ENCODE measurements around the gene CTNNA2.

- TF ChIP-seq POLR2A (IDR thresholded peaks at IDR 0.05): no peak
- TF ChIP-seq, protein P1, sequence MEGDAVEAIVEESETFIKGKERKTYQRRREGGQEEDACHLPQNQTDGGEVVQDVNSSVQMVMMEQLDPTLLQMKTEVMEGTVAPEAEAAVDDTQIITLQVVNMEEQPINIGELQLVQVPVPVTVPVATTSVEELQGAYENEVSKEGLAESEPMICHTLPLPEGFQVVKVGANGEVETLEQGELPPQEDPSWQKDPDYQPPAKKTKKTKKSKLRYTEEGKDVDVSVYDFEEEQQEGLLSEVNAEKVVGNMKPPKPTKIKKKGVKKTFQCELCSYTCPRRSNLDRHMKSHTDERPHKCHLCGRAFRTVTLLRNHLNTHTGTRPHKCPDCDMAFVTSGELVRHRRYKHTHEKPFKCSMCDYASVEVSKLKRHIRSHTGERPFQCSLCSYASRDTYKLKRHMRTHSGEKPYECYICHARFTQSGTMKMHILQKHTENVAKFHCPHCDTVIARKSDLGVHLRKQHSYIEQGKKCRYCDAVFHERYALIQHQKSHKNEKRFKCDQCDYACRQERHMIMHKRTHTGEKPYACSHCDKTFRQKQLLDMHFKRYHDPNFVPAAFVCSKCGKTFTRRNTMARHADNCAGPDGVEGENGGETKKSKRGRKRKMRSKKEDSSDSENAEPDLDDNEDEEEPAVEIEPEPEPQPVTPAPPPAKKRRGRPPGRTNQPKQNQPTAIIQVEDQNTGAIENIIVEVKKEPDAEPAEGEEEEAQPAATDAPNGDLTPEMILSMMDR (IDR thresholded peaks at IDR 0.05): no peak
These were observed 152.2 kb downstream of the CTNNA2 start for GRCh38 chr2:79665091-79665490.
